CD14-positive monocyte (primary cell): ENCODE measurements around the gene VKORC1L1. TPM values are rescaled to one million over a fixed set of nuclear protein-coding genes. Genes with fewer than 3 reads are reported as not detected.
A peak's percentile ranks its signal among the peaks of the same experiment; 100 is the strongest.

ENCODE experiments used
- DNase-seq, 3 donors: peaks; one replicate each; pipeline ENCODE4 v3.0.0-alpha.2; 2011 to 2022
- H2AFZ ChIP-seq: 2 replicates; pipeline ENCODE4 v1.6.0; 2012; ENCODE audit warnings: mild to moderate bottlenecking, low read depth, low read length, inconsistent platforms; ENCODE audit not compliant: insufficient read depth, poor library complexity, severe bottlenecking
- H3K27ac ChIP-seq, 2 donors: 1 replicate in 1 of 2; 2 replicates in 1 of 2; pipeline ENCODE4 v1.5.1; 2012 to 2013; ENCODE audit warnings: low read length in 2 of 2, control low read depth in 1 of 2, inconsistent platforms in 1 of 2, low read depth in 1 of 2, mild to moderate bottlenecking in 1 of 2
- H3K27me3 ChIP-seq, 2 donors: one replicate each; pipeline versions ENCODE4 v1.6.0 to v1.6.1; 2011 to 2013; ENCODE audit warnings: low read length in 2 of 2; ENCODE audit not compliant: control insufficient read depth in 2 of 2, insufficient read depth in 2 of 2
- H3K36me3 ChIP-seq, 2 donors: replicated peaks in 1 of 2; 1 replicate in 1 of 2; 2 replicates in 1 of 2; pipeline versions ENCODE4 v1.5.1 to v1.6.1; 2012 to 2013; ENCODE audit warnings: low read length in 2 of 2, control low read depth in 1 of 2, inconsistent platforms in 1 of 2, mild to moderate bottlenecking in 1 of 2; ENCODE audit not compliant: insufficient read depth in 2 of 2, control insufficient read depth in 1 of 2
- H3K4me1 ChIP-seq, 2 donors: 1 replicate in 1 of 2; 2 replicates in 1 of 2; pipeline versions ENCODE4 v1.5.1 to v1.6.1; 2012 to 2013; ENCODE audit warnings: low read length in 2 of 2, control low read depth in 1 of 2, inconsistent platforms in 1 of 2, mild to moderate bottlenecking in 1 of 2, moderate library complexity in 1 of 2; ENCODE audit not compliant: insufficient read depth in 2 of 2, control insufficient read depth in 1 of 2
- H3K4me2 ChIP-seq: replicated peaks from 2 replicates; pipeline ENCODE3; 2012; ENCODE audit warnings: low read length, moderate library complexity, mild to moderate bottlenecking; ENCODE audit not compliant: poor library complexity, severe bottlenecking; ENCODE audit errors: extremely low read depth
- H3K4me3 ChIP-seq, 3 experiments: fragments of 200-600 bp in 1 of 3; sonication (generic) in 1 of 3; replicated peaks in 1 of 3; 1 replicate in 2 of 3; 2 replicates in 1 of 3; pipeline ENCODE4 v1.5.1; 2011 to 2013; ENCODE audit warnings: low read length in 3 of 3, mild to moderate bottlenecking in 3 of 3, control low read depth in 2 of 3, low read depth in 2 of 3, inconsistent platforms in 1 of 3, moderate library complexity in 1 of 3
- H3K79me2 ChIP-seq: 2 replicates; pipeline ENCODE4 v1.6.0; 2012; ENCODE audit warnings: mild to moderate bottlenecking, control low read depth, inconsistent platforms, low read length, moderate library complexity; ENCODE audit not compliant: insufficient read depth
- H3K9ac ChIP-seq: 2 replicates; pipeline ENCODE4 v1.6.0; 2017; ENCODE audit warnings: low read length, mild to moderate bottlenecking; ENCODE audit not compliant: insufficient read depth, poor library complexity, severe bottlenecking
- H3K9me3 ChIP-seq, 2 donors: replicated peaks in 1 of 2; 1 replicate in 1 of 2; 2 replicates in 1 of 2; pipeline versions ENCODE4 v1.5.1 to v1.6.1; 2012 to 2013; ENCODE audit warnings: low read length in 2 of 2, control low read depth in 1 of 2; ENCODE audit not compliant: control insufficient read depth in 1 of 2, insufficient read depth in 1 of 2
- H4K20me1 ChIP-seq: 2 replicates; pipeline ENCODE4 v1.6.0; 2012; ENCODE audit warnings: mild to moderate bottlenecking, low read length, control low read depth, moderate library complexity; ENCODE audit not compliant: insufficient read depth
- H3K27ac Mint-ChIP-seq, 7 donors: one replicate each; pipeline ENCODE4 v1.8.0; 2020; ENCODE audit warnings: mild to moderate bottlenecking in 7 of 7, mixed read lengths in 7 of 7, moderate library complexity in 6 of 7, inconsistent platforms in 2 of 7
- H3K27me3 Mint-ChIP-seq, 3 donors: one replicate each; pipeline ENCODE4 v1.8.0; 2021 to 2022; ENCODE audit warnings: low read depth in 3 of 3, mild to moderate bottlenecking in 3 of 3, mixed read lengths in 3 of 3, moderate library complexity in 3 of 3, inconsistent platforms in 1 of 3
- H3K36me3 Mint-ChIP-seq, 2 donors: one replicate each; pipeline ENCODE4 v1.8.0; 2020; ENCODE audit warnings: mixed read lengths in 2 of 2, inconsistent platforms in 1 of 2, mild to moderate bottlenecking in 1 of 2
- H3K4me1 Mint-ChIP-seq: one replicate; pipeline ENCODE4 v1.8.0; 2020; ENCODE audit warnings: mild to moderate bottlenecking, mixed read lengths
- H3K4me3 Mint-ChIP-seq, 2 donors: one replicate each; pipeline ENCODE4 v1.8.0; 2020; ENCODE audit warnings: mild to moderate bottlenecking in 2 of 2, mixed read lengths in 2 of 2, moderate library complexity in 1 of 2
- H3K9me3 Mint-ChIP-seq, 7 donors: one replicate each; pipeline ENCODE4 v1.8.0; 2020 to 2022; ENCODE audit warnings: mixed read lengths in 7 of 7, mild to moderate bottlenecking in 6 of 7, moderate library complexity in 6 of 7, inconsistent platforms in 2 of 7
- WGBS: methylation state at CpG from one replicate; pipeline ENCODE4 v1.1.5; 2013; ENCODE audit warnings: missing lambda C conversion rate; ENCODE audit not compliant: insufficient coverage; 5-methylcytosine and 5-hydroxymethylcytosine counted together
- intact Hi-C, 2 donors: fragments of 100-400 bp; cut with micrococcal nuclease; formaldehyde crosslinking; loops; one replicate each; pipeline versions ENCODE4 v1.15.0 to v1.15.1; 2023
- polyA plus RNA-seq, 3 donors: library from polyadenylated mRNA; depleted of rRNA in 1 of 3; unstranded in 2 of 3; stranded (reverse) in 1 of 3; fragments of 300-500 nt in 2 of 3; fragments of >200 nt in 1 of 3; fragmentation: Illumina TruSeq in 2 of 3; gene quantifications; 1 replicate in 2 of 3; 2 replicates in 1 of 3; pipeline ENCODE4 v1.2.3, GENCODE V29; 2012 to 2021
- TF ChIP-seq, protein P1 (sequence below): fragments of 200-600 bp; IDR thresholded peaks from one replicate; pipeline ENCODE4 v1.8.0; 2022; ENCODE audit warnings: antibody characterized with exemption, mild to moderate bottlenecking

Gene VKORC1L1
- polyA plus RNA-seq, 3 donors = 1.9 to 3.2 (median 2.7) TPM

DNA sequence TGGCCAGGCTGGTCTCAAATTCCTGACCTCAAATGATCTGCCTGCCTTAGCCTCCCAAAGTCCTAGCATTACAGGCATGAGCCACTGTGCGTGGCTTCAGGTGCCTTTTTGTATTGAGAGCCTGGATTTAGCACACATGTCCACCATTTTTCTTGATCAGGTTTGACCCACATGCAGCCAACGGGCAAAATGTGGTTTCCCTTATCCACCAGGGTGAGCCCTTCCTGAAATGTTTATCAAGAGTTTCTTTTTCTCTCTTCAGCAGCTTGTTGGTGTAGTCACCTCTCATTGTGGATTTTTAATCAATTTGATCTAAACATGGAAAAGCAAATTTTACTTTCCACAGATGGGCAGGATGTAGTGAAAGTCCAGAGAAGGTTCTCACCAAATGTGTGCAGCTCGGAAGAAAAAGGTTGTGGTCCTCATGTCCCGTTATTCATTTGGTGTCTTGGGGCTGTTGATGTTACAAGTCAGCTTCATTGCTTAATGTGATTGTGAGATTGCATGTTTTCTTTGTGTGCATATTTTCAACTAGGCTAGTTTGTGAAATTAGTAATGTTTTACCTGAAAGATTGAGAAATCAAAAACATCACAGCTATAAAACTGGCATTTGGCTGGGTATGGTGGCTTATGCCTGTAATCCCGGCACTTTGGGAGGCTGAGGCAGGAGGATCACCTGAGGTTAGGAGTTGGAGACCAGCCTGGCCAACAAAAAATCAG, 80.3 kb downstream of the VKORC1L1 start:
- Mint-ChIP-seq H3K4me1 (no peaks in the 10 kb centered on the region), H3K36me3 (peaks cover 17 to 24% of the 10 kb centered on the region in 2 donors), H3K27me3 (no peaks in the 10 kb centered on the region), H3K27ac (peak overlapping the region in 4 of 7 donors; percentile 4 to 65 (median 38)), H3K9me3 (no peaks in the 10 kb centered on the region), H3K4me3 (no peak overlapping the region)
- no peaks in the 10 kb centered on the region for H3K27me3 ChIP-seq
- no peak overlapping the region for H2AFZ ChIP-seq
- no peaks in the 10 kb centered on the region for H4K20me1 ChIP-seq
- no peak overlapping the region for H3K4me2 ChIP-seq
- peak overlapping the region in 1 of 2 donors; percentile 31 for H3K27ac ChIP-seq
- H3K4me3 ChIP-seq = no peak overlapping the region
- H3K4me1 ChIP-seq = no peaks in the 10 kb centered on the region
- WGBS = 76% methylated on average over 4 of the region's 5 CpGs
- H3K9ac ChIP-seq = no peak overlapping the region
- intact Hi-C loops = no loop called here
- DNase-seq = no peak
- TF ChIP-seq, protein P1, sequence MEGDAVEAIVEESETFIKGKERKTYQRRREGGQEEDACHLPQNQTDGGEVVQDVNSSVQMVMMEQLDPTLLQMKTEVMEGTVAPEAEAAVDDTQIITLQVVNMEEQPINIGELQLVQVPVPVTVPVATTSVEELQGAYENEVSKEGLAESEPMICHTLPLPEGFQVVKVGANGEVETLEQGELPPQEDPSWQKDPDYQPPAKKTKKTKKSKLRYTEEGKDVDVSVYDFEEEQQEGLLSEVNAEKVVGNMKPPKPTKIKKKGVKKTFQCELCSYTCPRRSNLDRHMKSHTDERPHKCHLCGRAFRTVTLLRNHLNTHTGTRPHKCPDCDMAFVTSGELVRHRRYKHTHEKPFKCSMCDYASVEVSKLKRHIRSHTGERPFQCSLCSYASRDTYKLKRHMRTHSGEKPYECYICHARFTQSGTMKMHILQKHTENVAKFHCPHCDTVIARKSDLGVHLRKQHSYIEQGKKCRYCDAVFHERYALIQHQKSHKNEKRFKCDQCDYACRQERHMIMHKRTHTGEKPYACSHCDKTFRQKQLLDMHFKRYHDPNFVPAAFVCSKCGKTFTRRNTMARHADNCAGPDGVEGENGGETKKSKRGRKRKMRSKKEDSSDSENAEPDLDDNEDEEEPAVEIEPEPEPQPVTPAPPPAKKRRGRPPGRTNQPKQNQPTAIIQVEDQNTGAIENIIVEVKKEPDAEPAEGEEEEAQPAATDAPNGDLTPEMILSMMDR = no peak
- H3K9me3 ChIP-seq = no peaks in the 10 kb centered on the region
- H3K79me2 ChIP-seq = no peaks in the 10 kb centered on the region
- H3K36me3 ChIP-seq = peaks cover 12 to 34% of the 10 kb centered on the region in 2 donors

DNA sequence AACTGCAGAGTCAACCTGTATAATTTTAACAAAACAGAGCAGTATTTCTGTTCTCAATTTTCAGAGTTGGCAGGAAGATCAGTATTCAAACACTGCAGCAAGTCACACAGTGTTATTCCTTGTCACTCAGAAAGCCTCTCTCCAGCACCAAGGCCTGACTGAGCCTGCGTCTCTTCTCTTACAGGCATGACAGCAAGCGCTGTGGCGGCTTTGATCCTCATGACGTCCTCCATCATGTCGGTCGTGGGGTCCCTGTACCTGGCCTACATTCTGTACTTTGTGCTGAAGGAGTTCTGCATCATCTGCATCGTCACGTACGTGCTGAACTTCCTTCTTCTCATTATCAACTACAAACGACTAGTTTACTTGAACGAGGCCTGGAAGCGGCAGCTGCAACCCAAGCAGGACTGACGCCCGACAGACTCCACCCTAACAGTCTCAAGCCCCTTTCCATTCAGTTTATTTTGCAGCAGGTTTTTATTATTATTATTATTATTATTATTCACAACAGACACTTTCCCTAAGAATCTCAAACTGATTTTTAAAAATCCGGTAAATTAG, 81.1 kb downstream of the VKORC1L1 start:
- no peaks in the 10 kb centered on the region for H3K4me1 ChIP-seq
- intact Hi-C loops = no loop called here
- no peaks in the 10 kb centered on the region for H3K9me3 ChIP-seq
- H3K27me3 ChIP-seq = no peaks in the 10 kb centered on the region
- H3K4me2 ChIP-seq = no peak overlapping the region
- no peak for DNase-seq
- Mint-ChIP-seq H3K36me3 (peaks cover 24 to 29% of the 10 kb centered on the region in 2 donors), H3K9me3 (no peaks in the 10 kb centered on the region), H3K27me3 (no peaks in the 10 kb centered on the region), H3K27ac (peak overlapping the region in 2 of 7 donors; percentile 25 to 65), H3K4me3 (no peak overlapping the region), H3K4me1 (no peaks in the 10 kb centered on the region)
- H2AFZ ChIP-seq = no peak overlapping the region
- WGBS = 98% methylated on average over 9 of the region's 15 CpGs
- H4K20me1 ChIP-seq = no peaks in the 10 kb centered on the region
- TF ChIP-seq, protein P1 = no peak
- no peak overlapping the region for H3K27ac ChIP-seq
- no peak overlapping the region for H3K4me3 ChIP-seq
- H3K36me3 ChIP-seq = peaks cover 17 to 42% of the 10 kb centered on the region in 2 donors
- H3K79me2 ChIP-seq = no peaks in the 10 kb centered on the region
- no peak overlapping the region for H3K9ac ChIP-seq
